Stimulated activated CD4-positive, alpha-beta T cell treated with anti-CD3 and anti-CD28 coated beads, TNF-alpha, amount 100 ng/mL, for 4 hours (primary cell): ENCODE measurements around the gene B4GALNT2.
"Not testable (repeated sequence)": the region's sequence is repeated elsewhere in the genome, so short reads cannot be mapped to it uniquely, and the experiment has no call there.

Source experiments
- DNase-seq, 3 experiments: peaks; one replicate each; pipeline ENCODE4 v3.0.0-alpha.2; 2020; ENCODE audit warnings: low read depth in 3 of 3

Gene B4GALNT2

DNA sequence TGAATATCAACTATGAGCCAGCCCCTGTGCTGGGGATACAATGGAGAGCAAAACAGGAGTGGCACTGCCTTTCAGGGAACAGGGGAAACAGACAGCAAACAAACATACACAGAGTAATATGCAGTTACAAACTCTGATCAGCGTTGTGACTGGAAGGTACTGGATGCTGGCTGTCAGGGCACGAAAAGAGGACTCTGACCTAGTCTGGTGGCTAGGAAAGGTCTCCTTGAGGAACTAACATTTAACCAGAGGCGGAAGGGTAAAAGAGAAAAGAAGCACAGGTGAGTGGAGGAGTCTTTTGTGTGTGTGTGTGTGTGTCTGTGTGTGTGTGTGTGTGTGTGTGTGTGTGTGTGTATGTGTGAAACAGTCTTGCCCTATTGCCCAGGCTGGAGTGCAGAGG lies 12.4 kb upstream of the B4GALNT2 start:
- no peak for DNase-seq

DNA sequence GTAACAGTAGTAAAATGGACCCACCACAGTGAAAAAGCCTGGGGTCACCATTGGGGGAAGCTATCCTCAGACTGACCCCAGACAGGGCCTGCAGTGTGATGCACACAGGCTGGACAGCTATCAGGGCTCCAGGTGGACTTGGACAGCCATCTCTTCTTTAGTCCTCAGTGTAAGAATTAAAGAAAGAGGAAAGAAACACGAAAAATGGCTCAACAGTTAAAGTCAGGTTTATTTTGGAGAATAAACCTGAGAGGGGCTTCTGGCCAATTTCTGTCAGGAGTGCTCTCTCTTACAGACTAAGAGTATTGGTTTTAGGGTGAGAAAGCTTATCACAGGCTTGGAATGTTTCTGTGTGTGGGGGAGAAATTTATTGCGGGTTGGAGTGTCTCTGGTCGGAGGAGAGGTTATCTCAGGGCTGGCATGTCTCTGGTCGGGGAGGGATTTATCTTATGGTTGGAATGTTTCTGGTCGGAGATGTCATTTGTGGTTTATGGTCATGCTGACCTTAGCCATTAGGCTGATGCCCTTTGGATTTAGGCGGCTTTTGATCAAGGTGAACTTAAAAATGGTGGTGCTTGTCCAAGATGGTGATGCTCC lies 10.8 kb upstream of the B4GALNT2 start:
- DNase-seq: no peak

DNA sequence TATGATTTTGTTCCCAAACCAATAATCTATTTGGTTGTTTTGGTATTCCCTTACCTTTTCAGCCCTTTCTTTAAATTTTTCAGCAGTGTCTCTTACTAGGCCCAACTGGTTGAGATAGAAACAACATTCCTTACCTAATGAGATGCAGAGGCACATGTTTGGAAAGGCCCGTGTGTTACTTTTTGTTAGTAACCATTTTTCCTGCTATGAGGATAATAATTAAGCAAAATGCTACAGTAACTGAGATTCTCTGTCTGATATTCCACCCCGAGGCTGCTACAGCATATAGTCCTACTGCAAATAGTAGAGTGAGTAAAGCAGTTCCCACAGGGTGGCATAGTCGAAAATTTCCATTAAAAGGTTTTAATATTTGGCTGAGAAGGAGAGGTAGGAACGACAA lies 10.0 kb upstream of the B4GALNT2 start:
- DNase-seq: no peak

DNA sequence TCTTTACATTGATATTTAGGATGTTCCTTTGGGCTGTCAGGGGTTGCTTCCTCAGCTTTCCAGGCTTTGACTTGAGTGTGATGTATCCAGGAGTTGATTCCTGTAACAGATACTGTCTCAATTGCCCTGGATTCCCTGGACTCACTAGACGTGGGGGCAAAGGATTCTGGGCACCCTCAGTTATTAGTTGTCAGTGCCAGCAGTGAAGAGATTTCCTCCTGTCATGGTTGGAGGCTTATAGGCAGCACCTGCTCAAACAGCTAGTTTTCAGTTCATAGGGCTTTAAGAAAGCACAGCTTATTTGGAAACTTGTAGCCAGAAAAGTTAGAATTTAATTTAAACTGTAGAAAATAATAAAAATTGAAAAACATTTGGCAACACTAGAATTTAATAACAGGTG lies 9.5 kb upstream of the B4GALNT2 start:
- no peak for DNase-seq

DNA sequence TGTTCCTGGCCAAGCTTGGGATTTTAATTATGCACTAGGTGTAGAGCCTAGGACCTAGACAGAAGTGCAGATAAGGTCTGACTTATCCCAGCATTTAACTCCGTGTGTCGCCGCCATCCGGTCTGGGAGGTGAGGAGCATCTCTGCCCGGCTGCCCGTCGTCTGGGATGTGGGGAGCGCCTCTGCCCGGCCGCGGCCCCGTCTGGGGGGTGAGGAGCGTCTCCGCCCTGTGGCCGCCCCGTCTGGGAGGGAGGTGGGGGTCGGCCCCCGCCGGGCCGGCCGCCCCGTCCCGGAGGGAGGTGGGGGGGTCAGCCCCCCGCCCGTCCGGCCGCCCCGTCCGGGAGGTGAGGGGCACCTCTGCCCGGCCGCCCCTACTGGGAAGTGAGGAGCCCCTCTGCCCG lies 7.1 kb upstream of the B4GALNT2 start:
- no peak for DNase-seq

DNA sequence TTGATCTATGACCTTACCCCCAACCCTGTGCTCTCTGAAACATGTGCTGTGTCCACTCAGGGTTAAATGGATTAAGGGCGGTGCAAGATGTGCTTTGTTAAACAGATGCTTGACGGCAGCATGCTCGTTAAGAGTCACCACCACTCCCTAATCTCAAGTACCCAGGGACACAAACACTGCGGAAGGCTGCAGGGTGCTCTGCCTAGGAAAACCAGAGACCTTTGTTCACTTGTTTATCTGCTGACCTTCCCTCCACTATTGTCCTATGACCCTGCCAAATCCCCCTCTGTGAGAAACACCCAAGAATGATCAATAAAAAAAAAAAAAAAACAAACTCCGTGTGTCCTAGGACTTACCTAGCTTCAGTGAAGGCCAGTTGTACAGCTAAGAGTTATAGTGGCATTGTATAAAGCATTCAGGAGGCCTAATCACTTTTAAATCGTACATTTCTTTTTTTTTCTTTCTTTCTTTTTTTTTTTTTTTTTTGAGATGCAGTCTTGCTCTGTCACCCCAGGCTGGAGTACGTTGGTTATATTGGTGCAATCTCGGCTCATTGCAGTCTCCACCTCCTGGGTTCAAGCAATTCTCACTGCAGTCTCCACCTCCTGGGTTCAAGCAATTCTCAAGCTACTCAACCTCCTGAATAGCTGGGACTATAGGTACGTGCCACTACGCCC lies 6.2 kb upstream of the B4GALNT2 start:
- DNase-seq: not testable (repeated sequence)

DNA sequence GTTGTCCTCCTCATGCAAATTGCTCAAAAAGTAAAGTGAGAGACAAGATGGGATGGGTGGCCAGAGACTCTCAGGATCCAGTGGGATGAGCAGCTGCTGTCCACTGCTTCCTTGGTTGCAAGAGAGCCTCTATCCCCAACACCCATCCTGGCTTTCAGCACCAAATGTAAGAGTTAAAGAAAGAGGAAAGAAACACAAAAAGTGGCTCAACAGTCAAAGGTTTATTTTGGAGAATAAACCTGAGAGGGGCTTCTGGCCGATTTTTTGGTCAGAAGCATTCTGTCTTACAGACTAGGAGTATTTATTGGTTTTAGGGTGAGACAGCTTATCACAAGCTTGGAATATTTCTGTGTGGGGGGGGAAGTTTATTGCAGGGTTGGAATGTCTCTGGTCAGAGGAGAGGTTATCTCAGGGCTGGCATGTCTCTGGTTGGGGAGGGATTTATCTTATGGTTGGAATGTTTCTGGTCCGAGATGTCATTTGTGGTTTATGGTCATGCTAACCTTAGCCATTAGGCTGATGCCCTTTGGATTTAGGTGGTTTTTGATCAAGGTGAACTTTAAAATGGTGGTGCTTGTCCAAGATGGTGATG lies 3.1 kb upstream of the B4GALNT2 start:
- DNase-seq: not testable (repeated sequence)

DNA sequence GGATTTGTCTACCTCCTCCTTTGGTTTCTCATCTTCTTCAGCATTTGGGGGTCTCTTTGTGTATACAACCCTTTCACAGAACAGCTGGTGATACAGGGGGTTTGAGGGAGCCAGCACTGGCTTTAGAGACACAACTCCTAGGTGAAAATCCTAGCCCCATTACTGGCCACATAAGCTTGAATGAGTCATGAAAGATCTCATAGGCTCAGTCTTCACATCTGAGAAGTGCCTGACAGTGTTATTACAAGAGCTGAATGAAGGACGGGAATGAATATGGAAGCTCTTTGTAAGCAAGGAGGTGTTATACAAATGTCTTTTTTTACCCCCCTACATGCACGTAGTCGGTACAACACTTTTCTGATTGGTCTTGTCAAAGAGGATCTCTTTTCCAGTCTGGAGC lies 1.7 kb upstream of the B4GALNT2 start:
- no peak for DNase-seq

DNA sequence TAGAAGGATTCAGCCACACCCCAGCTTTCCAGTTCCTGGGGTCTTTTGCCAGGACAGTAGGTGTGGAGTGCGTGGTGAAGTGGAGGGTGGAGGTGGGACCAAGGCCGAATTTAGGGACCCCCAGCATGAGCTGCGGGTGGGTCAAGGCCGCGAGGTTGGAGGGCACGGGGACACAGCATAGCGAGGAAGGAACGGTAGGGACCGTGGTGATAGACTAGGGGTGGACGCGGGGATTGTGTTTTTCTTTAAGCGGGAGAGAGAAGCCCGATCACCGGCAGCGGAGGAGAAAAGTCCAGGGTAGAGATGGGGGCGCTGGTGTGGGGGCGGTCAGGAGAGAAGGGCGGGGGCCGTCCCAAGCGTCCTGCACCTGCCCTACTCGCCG lies 261 bp upstream of the B4GALNT2 start:
- DNase-seq: no peak

DNA sequence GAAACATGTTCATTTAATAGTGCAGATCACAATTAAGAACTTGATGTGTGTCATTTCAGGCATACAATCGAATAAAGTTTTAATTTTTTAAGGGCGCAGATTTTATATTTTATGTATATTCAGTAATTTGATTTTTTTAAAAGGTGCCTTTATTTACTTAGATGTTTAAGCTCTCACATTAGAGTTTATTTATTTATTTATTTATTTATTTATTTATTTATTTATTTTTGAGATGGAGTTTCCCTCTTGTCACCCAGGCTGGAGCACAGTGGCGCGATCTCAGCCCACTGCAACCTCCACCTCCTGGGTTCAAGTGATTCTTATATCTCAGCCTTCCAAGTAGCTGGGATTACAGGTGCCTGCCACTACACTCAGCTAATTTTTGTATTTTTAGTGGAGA lies 3.8 kb downstream of the B4GALNT2 start:
- DNase-seq: no peak

DNA sequence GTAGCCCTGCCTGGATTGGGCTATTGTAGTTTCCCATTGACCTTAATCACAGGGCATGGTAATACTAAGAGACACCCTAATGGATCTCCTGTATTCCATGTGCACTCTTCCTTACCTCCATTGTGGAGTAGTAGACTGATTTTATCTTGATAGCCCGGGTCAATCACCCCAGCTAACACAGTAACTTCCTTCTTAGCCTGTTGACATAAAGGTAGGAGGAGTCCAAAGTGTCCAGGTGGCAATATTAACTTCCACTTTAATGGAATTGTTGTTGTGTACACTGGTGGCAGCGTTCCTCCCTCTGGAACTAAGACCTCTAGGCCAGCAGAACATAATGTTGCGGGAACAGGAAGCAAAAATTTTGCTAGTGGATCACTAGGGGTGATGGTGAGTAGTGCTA lies 13.1 kb downstream of the B4GALNT2 start:
- not testable (repeated sequence) for DNase-seq

DNA sequence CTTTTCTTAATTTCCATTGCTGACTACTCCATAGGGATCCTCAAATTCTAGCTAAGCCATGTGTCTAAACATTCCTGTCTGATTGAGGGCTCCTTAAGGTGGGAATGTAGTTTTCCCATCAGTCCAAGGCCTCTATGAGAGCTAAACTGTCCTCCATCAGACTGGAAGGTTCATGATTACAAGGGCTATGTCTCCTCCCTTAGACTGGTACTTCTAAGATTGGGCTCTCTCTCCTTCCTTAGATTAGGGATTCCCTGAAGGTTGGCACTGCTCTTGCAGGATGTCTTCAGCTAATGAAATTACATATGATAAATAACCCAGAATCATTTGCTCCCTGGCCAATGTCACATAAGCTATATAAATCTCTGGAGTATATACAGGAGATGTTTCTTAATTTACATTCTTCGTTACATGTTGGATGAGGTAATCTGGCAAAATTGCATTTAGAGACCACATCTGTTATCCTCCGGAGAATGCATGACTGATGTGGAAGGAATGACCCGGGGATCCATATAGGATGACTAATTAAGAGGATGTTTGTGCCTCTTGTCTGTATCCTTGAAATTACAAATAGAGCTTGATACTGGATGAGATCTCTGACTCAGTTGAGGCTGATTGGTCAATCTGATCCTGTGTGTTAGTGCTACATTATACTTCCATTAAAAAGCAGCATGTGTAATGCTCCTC lies 14.2 kb downstream of the B4GALNT2 start:
- DNase-seq: no peak

DNA sequence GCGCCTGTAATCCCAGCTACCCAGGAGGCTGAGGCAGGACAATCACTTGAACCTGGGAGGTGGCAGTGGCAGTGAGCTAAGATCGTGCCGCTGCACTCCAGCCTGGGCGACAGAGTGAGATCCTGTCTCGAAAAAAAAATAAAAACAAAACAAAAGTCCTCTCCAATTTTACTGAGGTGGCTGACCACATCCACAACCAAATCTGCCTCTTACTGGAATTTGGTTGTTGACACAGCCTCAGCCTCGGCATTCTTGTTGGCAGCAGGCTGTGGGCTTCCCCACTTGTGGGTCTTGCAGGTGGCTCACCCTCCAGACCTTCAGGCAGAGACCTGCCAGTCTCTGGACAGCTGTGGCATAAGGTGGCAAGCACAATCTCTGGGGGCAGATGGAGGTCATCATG lies 15.6 kb downstream of the B4GALNT2 start:
- no peak for DNase-seq

DNA sequence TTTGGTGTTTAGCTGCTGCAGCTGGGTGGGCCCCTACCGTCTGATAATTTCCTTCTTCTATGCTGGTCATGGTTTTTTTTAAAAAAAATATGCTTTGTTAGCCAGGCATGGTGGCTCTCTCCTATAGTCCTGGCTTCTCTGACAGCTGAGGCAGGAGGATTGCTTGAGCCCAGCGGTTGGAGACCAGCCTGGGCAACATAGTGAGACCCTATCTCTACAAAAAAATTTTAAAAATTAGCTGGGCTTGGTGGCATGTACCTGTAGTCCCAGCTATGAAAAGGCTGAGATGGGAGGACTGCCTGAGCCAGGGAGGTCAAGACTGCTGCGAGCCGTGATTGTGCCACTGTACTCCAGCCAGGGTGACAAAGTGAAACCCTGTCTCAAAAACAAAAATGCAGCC lies 19.4 kb downstream of the B4GALNT2 start:
- DNase-seq: no peak

DNA sequence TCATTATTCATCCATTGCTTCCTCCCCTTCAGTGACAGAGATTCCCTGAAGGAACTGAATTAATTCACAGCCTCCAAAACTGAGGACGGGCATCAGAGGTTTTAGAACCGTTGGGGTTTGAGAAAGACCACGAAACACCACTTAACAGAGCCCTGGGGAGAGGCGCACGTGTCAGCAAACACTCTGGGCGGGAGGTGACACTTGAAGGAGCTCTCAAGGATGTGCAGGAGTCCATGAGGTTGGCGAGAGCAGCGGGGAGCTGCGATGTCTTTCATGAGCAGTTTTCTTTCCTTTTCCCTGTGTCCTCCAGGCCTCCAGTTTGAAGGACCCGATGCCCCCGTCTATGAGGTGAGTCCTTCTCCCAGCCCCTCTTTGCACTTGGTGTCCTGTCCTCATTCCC lies 23.7 kb downstream of the B4GALNT2 start:
- no peak for DNase-seq

DNA sequence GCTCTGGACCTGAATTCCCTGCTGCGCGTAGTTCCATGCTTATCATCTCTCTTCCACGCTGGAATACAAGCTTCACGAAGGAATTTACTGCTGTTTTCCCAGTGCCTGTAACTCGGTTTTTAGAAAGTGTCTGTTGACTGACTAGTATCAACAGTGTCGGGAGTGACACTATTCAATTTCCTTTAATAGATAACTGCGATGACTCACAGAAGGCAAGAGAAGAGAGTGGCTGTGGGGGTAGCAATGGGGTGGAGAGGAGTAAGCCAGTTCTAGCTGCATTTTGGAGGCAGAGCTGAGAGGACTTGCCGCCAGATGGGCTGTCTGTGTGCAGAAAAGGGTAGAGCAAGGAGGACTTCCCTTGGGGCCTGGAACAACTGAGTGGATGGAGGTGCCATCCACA lies 25.2 kb downstream of the B4GALNT2 start:
- DNase-seq: no peak

DNA sequence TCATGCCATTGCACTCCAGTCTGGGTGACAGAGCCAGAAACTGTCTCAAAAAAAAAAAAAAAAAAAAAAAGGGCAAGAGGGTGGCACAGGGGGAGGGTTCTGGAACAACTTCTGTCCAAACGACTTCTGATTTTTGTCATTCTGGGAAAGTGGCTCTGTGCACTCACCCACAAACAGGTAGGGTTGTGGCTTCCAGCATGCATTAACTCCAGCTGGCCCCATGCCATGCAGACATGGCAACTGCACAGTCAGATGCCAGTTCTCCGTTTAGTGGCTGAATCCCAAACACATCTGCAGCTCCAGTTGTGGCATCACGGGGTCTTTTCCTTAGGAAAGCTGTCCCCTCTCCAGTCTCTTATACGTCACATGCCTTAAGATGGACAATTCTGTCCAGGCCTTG lies 30.3 kb downstream of the B4GALNT2 start:
- DNase-seq: no peak

DNA sequence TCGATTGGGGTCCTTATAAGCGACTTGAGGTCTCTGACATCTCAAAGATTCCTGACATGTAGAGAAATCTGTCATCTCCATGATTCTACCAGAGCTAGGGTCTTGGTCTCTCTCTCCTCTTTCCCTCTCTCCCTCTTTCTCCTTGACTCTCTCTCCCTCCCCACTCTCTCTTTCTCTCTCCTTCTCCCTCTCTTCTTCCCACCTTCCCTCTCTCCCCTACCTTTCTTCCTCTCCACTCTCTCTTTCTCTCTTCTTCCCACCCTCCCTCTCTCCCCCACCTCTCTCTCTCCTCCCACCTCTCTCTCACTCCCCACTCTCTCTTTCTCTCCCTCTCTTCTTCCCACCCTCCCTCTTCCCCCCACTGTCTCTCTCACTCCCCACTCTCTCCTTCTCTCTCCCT lies 32.6 kb downstream of the B4GALNT2 start:
- no peak for DNase-seq

DNA sequence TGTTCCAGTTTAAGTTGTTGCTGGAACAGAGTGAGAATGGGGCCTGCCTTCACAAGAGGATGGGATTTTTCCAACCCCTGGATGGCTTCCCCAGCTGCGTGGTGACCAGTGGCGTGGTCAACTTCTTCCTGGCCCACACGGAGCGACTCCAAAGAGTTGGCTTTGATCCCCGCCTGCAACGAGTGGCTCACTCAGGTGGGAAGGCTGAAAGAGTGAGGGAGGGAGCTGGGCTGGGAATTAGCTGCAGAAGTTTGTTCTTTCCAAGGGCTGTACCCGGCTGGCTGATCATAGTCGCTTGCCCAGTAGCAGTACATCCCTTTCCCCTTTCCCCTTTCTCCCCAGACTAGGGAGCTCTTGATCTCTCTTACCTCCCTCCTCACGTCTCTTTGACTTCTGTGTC lies 36.1 kb downstream of the B4GALNT2 start:
- no peak for DNase-seq

DNA sequence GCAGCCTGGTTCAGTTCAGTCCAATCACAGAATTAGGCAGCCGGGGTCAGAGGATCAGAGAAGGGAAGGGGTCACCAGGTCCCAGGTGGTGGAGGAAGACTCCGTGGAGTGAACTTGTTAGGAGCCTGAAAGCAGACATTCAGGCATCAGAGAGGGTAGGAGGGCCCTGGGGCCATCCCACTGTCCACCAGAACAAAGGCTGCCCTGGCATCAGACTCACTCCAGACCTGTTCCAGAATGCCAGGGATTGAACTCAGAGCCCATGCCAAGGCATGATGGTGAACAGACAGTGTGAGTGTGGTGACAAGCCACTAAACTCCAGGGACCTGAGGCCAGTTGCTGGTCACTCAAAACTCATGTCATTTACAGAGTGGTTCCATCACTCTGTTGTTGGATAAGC lies 37.6 kb downstream of the B4GALNT2 start:
- DNase-seq: no peak

DNA sequence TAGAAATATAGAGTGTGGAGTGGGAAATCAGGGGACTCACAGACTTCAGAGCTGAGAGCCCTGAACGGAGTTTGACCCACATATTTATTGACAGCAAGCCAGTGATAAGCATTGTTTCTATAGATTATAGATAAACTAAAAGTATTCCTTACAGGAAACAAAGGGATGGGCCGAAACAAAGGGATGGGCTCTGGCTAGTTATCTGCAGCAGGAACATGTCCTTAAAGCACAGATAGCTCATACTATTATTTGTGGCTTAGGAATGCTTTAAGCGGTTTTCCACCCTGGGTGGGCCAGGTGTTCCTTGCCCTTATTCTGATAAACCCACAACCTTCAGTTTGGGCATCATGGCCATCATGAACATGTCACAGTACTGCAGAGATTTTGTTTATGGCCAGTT lies 38.1 kb downstream of the B4GALNT2 start:
- not testable (repeated sequence) for DNase-seq

DNA sequence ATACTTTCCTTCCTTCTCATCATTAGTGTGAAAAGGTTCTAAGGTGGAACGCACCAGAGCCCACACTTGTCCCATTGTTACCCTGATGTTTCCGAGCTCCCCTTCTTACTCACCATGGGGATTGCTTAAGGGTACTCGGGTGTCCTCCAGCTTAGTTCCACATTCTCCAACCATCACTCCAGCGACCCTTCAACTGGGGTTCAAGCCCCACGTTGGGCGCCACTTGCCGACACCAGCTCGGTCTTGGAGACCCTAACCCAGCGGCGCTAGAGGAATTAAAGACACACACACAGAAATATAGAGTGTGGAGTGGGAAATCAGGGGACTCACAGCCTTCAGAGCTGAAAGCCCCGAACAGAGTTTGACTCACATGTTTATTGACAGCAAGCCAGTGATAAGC lies 43.4 kb downstream of the B4GALNT2 start:
- not testable (repeated sequence) for DNase-seq

DNA sequence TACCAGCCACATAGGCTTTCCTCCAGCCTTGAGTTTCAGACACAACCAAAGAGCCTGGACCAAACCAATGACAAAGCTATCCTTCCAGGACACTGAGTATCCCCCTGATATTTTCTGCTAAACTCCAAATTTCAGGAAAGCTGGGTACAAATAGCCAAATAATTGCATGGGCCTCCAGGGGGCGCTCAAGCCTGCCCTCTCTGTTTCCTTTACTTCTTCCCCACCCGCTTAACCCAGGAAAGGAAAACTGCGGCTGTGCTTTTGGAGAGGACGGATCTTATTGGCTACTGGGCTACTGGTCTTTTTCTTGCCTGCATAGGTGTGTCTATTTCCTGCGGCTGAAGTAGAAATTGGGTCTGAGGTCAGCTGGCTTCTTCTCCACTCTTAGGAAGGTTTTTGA lies 47.7 kb downstream of the B4GALNT2 start:
- DNase-seq: peak; percentile 37 to 57 (median 48)
